Activated CD8-positive, alpha-beta memory T cell treated with anti-CD3 and anti-CD28 coated beads, Interleukin-2, amount 10 ng/mL, durations not matched to agents 7 days and 5 days (primary cell): Measurements from ENCODE around the gene KLHL3. TPM values are rescaled to one million over a fixed set of nuclear protein-coding genes. Genes with fewer than 3 reads are reported as not detected.

Source experiments
- ATAC-seq: fragments of 150-1000 bp; cut with Tn5 transposase; one replicate; pipeline ENCODE4 v1.10.0; 2021; ENCODE audit warnings: moderate library complexity
- CTCF ChIA-PET: fragments of 350-600 bp; sonication (Branson Sonifier 250); formaldehyde crosslinking; loops from one replicate; lab custom pipeline; 2021; ENCODE audit warnings: antibody characterized with exemption; lab: Charles Lee
- DNase-seq: peaks from one replicate; pipeline ENCODE4 v3.0.0-alpha.2; 2020
- H3K27ac Mint-ChIP-seq: one replicate; pipeline ENCODE4 v1.8.0; 2021; ENCODE audit warnings: mild to moderate bottlenecking, mixed read lengths
- H3K27me3 Mint-ChIP-seq: one replicate; pipeline ENCODE4 v1.8.0; 2021; ENCODE audit warnings: mixed read lengths
- H3K36me3 Mint-ChIP-seq: one replicate; pipeline ENCODE4 v1.8.0; 2021; ENCODE audit warnings: mild to moderate bottlenecking, mixed read lengths
- H3K4me1 Mint-ChIP-seq: one replicate; pipeline ENCODE4 v1.8.0; 2021; ENCODE audit warnings: mixed read lengths
- H3K4me3 Mint-ChIP-seq: one replicate; pipeline ENCODE4 v1.8.0; 2021; ENCODE audit warnings: mild to moderate bottlenecking, moderate library complexity, mixed read lengths
- H3K9me3 Mint-ChIP-seq: one replicate; pipeline ENCODE4 v1.8.0; 2022; ENCODE audit warnings: low read depth, mixed read lengths
- total RNA-seq, 2 experiments: library from RNA; stranded (reverse); gene quantifications; one replicate each; pipeline ENCODE4 v1.2.3, GENCODE V29; 2021

KLHL3 gene
- total RNA-seq, 2 experiments from 2014 or later: 3.0 to 5.7 TPM

GRCh38 chr5:137631453-137631852 is 104.4 kb downstream of the KLHL3 start:
- no peaks in the 10 kb centered on the region for H3K4me1 Mint-ChIP-seq
- no peak for DNase-seq
- no peaks in the 10 kb centered on the region for H3K36me3 Mint-ChIP-seq
- no peak overlapping the region for H3K27ac Mint-ChIP-seq
- no peaks in the 10 kb centered on the region for H3K9me3 Mint-ChIP-seq
- no peaks in the 10 kb centered on the region for H3K27me3 Mint-ChIP-seq
- H3K4me3 Mint-ChIP-seq: no peak overlapping the region
- no peak for ATAC-seq
- CTCF ChIA-PET: interaction anchor here (1.1 to 7.5 kb wide), 4 partner anchors 9 to 113 kb away, joined by 3 to 122 read pairs (median 4); partner anchors contain the start of gene KLHL3

- CTCF ChIA-PET: interaction anchor here (1.1 to 7.5 kb wide), 5 partner anchors 9 to 113 kb away, joined by 3 to 122 read pairs (median 5); partner anchors contain the start of gene KLHL3
- DNase-seq (no peak), ATAC-seq (no peak)
- Mint-ChIP-seq H3K27me3 (no peaks in the 10 kb centered on the region), H3K36me3 (no peaks in the 10 kb centered on the region), H3K27ac (no peak overlapping the region), H3K4me3 (no peak overlapping the region), H3K9me3 (no peaks in the 10 kb centered on the region), H3K4me1 (no peaks in the 10 kb centered on the region)
These were observed 104.9 kb downstream of the KLHL3 start for GRCh38 chr5:137630972-137631370.

GRCh38 chr5:137630216-137630971 is 105.5 kb downstream of the KLHL3 start:
- CTCF ChIA-PET: interaction anchor here (1.0 to 7.5 kb wide), 21 partner anchors 10 to 503 kb away, joined by 3 to 122 read pairs (median 5); partner anchors contain the start of genes HNRNPA0, KLHL3 and PKD2L2
- H3K9me3 Mint-ChIP-seq: no peaks in the 10 kb centered on the region
- no peak overlapping the region for H3K4me3 Mint-ChIP-seq
- ATAC-seq: no peak
- no peaks in the 10 kb centered on the region for H3K27me3 Mint-ChIP-seq
- H3K36me3 Mint-ChIP-seq: no peaks in the 10 kb centered on the region
- DNase-seq: no peak
- no peaks in the 10 kb centered on the region for H3K4me1 Mint-ChIP-seq
- H3K27ac Mint-ChIP-seq: no peak overlapping the region

- ATAC-seq: peak; percentile 69
- no peak overlapping the region for H3K27ac Mint-ChIP-seq
- H3K27me3 Mint-ChIP-seq: no peaks in the 10 kb centered on the region
- no peaks in the 10 kb centered on the region for H3K4me1 Mint-ChIP-seq
- DNase-seq: no peak
- CTCF ChIA-PET: interaction anchor here (0.5 to 7.5 kb wide), 31 partner anchors 9 to 504 kb away, joined by 3 to 122 read pairs (median 4); partner anchors contain the start of genes HNRNPA0, KLHL3 and PKD2L2
- no peaks in the 10 kb centered on the region for H3K9me3 Mint-ChIP-seq
- H3K36me3 Mint-ChIP-seq: no peaks in the 10 kb centered on the region
- H3K4me3 Mint-ChIP-seq: no peak overlapping the region
These were observed 106.2 kb downstream of the KLHL3 start for GRCh38 chr5:137629646-137630045.

GRCh38 chr5:137627706-137628105 is 108.2 kb downstream of the KLHL3 start:
- Mint-ChIP-seq H3K27ac (no peak overlapping the region), H3K9me3 (no peaks in the 10 kb centered on the region), H3K36me3 (no peaks in the 10 kb centered on the region), H3K4me3 (no peak overlapping the region), H3K4me1 (no peaks in the 10 kb centered on the region), H3K27me3 (no peaks in the 10 kb centered on the region)
- CTCF ChIA-PET: interaction anchor here (0.8 to 7.5 kb wide), 4 partner anchors 109 to 129 kb away, joined by 3 to 122 read pairs (median 3); no protein-coding TSS in a partner anchor
- ATAC-seq (no peak), DNase-seq (no peak)

- no peaks in the 10 kb centered on the region for H3K27me3 Mint-ChIP-seq
- no peak overlapping the region for H3K27ac Mint-ChIP-seq
- H3K36me3 Mint-ChIP-seq: no peaks in the 10 kb centered on the region
- no peak for ATAC-seq
- no peaks in the 10 kb centered on the region for H3K9me3 Mint-ChIP-seq
- H3K4me1 Mint-ChIP-seq: no peaks in the 10 kb centered on the region
- CTCF ChIA-PET: interaction anchor here (0.8 to 7.5 kb wide), 3 partner anchors 117 to 129 kb away, joined by 3 to 122 read pairs (median 3); no protein-coding TSS in a partner anchor
- H3K4me3 Mint-ChIP-seq: no peak overlapping the region
- DNase-seq: no peak
These were observed 108.6 kb downstream of the KLHL3 start for GRCh38 chr5:137627293-137627692.

GRCh38 chr5:137624786-137625349 is 111.0 kb downstream of the KLHL3 start:
- Mint-ChIP-seq H3K4me1 (no peaks in the 10 kb centered on the region), H3K9me3 (no peaks in the 10 kb centered on the region), H3K4me3 (no peak overlapping the region), H3K36me3 (no peaks in the 10 kb centered on the region), H3K27ac (no peak overlapping the region), H3K27me3 (no peaks in the 10 kb centered on the region)
- CTCF ChIA-PET: interaction anchor here (1.4 kb wide), 1 partner anchor 111 kb away, joined by 3 read pairs; the partner anchor contains the start of gene KLHL3
- DNase-seq (peak; percentile 28), ATAC-seq (no peak)

GRCh38 chr5:137622850-137623249 is 113.0 kb downstream of the KLHL3 start:
- ATAC-seq: no peak
- H3K27me3 Mint-ChIP-seq: no peaks in the 10 kb centered on the region
- no peak overlapping the region for H3K4me3 Mint-ChIP-seq
- CTCF ChIA-PET: interaction anchor here (1.1 kb wide), 1 partner anchor 37 kb away, joined by 3 read pairs; no protein-coding TSS in a partner anchor
- H3K4me1 Mint-ChIP-seq: no peaks in the 10 kb centered on the region
- peak; percentile 31 for DNase-seq
- no peak overlapping the region for H3K27ac Mint-ChIP-seq
- H3K9me3 Mint-ChIP-seq: no peaks in the 10 kb centered on the region
- no peaks in the 10 kb centered on the region for H3K36me3 Mint-ChIP-seq

- CTCF ChIA-PET: interaction anchor here (1.1 to 2.4 kb wide), 2 partner anchors 38 kb away, joined by 3 to 6 read pairs; no protein-coding TSS in a partner anchor
These were observed 113.7 kb downstream of the KLHL3 start for GRCh38 chr5:137621861-137622823.

GRCh38 chr5:137621306-137621705 is 114.6 kb downstream of the KLHL3 start:
- no peak overlapping the region for H3K27ac Mint-ChIP-seq

More at GRCh38 chr5:137621861-137622823, 113.7 kb downstream of the KLHL3 start:
- Mint-ChIP-seq H3K27ac (no peak overlapping the region), H3K4me1 (no peaks in the 10 kb centered on the region), H3K36me3 (no peaks in the 10 kb centered on the region), H3K4me3 (no peak overlapping the region), H3K9me3 (no peaks in the 10 kb centered on the region), H3K27me3 (no peaks in the 10 kb centered on the region)
- peak; percentile 19 for DNase-seq
- ATAC-seq: no peak

GRCh38 chr5:137619191-137619870 is 116.6 kb downstream of the KLHL3 start:
- CTCF ChIA-PET: interaction anchor here (1.3 to 2.7 kb wide), 3 partner anchors 10 to 123 kb away, joined by 4 to 9 read pairs (median 6); no protein-coding TSS in a partner anchor
- DNase-seq: no peak
- Mint-ChIP-seq H3K36me3 (no peaks in the 10 kb centered on the region), H3K9me3 (no peaks in the 10 kb centered on the region), H3K4me1 (no peaks in the 10 kb centered on the region), H3K4me3 (no peak overlapping the region), H3K27ac (no peak overlapping the region), H3K27me3 (no peaks in the 10 kb centered on the region)
- ATAC-seq: no peak

More at GRCh38 chr5:137621306-137621705, 114.6 kb downstream of the KLHL3 start:
- CTCF ChIA-PET: interaction anchor here (2.4 kb wide), 1 partner anchor 39 kb away, joined by 6 read pairs; no protein-coding TSS in a partner anchor
- no peaks in the 10 kb centered on the region for H3K4me1 Mint-ChIP-seq
- H3K27me3 Mint-ChIP-seq: no peaks in the 10 kb centered on the region
- H3K4me3 Mint-ChIP-seq: no peak overlapping the region
- H3K9me3 Mint-ChIP-seq: no peaks in the 10 kb centered on the region
- DNase-seq: no peak
- no peaks in the 10 kb centered on the region for H3K36me3 Mint-ChIP-seq
- ATAC-seq: no peak

GRCh38 chr5:137618476-137618875 is 117.4 kb downstream of the KLHL3 start:
- no peak for ATAC-seq
- CTCF ChIA-PET: interaction anchor here (1.3 to 2.7 kb wide), 2 partner anchors 11 to 124 kb away, joined by 4 to 9 read pairs; no protein-coding TSS in a partner anchor
- Mint-ChIP-seq H3K36me3 (no peaks in the 10 kb centered on the region), H3K4me1 (no peaks in the 10 kb centered on the region), H3K27me3 (no peaks in the 10 kb centered on the region), H3K9me3 (no peaks in the 10 kb centered on the region), H3K27ac (no peak overlapping the region), H3K4me3 (no peak overlapping the region)
- DNase-seq: no peak
